Neural cell (in vitro differentiated cells): ENCODE measurements around the gene COPZ1. TPM values are rescaled to one million over a fixed set of nuclear protein-coding genes. Genes with fewer than 3 reads are reported as not detected.
"Not testable (repeated sequence)": the region's sequence is repeated elsewhere in the genome, so short reads cannot be mapped to it uniquely, and the experiment has no call there.

Experiments used
- H2AFZ ChIP-seq: fragments of 200-600, 300-800 bp; sonication (generic), shearing (Covaris generic); 2 replicates; pipeline ENCODE4 v1.6.0; 2014; ENCODE audit warnings: low read depth, mild to moderate bottlenecking, antibody characterized with exemption, low read length, moderate library complexity
- H3F3A ChIP-seq: fragments of 200-600 bp; shearing (Covaris generic); 2 replicates; pipeline ENCODE4 v1.6.1; 2016; ENCODE audit warnings: mild to moderate bottlenecking, moderate library complexity, mixed read lengths, antibody characterized with exemption, low read length; ENCODE audit not compliant: insufficient read depth, poor library complexity, severe bottlenecking
- H3K27ac ChIP-seq: fragments of 200-600, 300-800 bp; sonication (generic), shearing (Covaris generic); 2 replicates; pipeline ENCODE4 v1.5.1; 2014; ENCODE audit warnings: mild to moderate bottlenecking, low read length, moderate library complexity
- H3K27me3 ChIP-seq: fragments of 300-800, 200-600 bp; sonication (generic), shearing (Covaris generic); 2 replicates; pipeline ENCODE4 v1.6.0; 2014; ENCODE audit warnings: mild to moderate bottlenecking, low read depth, low read length, moderate library complexity; ENCODE audit not compliant: insufficient read depth
- H3K36me3 ChIP-seq: fragments of 300-800, 200-600 bp; sonication (generic), shearing (Covaris generic); 2 replicates; pipeline ENCODE4 v1.5.1; 2014; ENCODE audit warnings: mild to moderate bottlenecking, antibody characterized with exemption, low read length, moderate library complexity; ENCODE audit not compliant: insufficient read depth
- H3K4me2 ChIP-seq: fragments of 300-800, 200-600 bp; sonication (generic), shearing (Covaris generic); 2 replicates; pipeline ENCODE4 v1.6.0; 2014; ENCODE audit warnings: mild to moderate bottlenecking, low read length
- H3K4me3 ChIP-seq: fragments of 300-800, 200-600 bp; sonication (generic), shearing (Covaris generic); 2 replicates; pipeline ENCODE4 v1.5.1; 2014; ENCODE audit warnings: mild to moderate bottlenecking, low read length, moderate library complexity
- H3K79me2 ChIP-seq: fragments of 200-600 bp; shearing (Covaris generic); replicated peaks from 2 replicates; pipeline ENCODE4 v1.6.0; 2014; ENCODE audit warnings: mild to moderate bottlenecking, low read length, moderate library complexity; ENCODE audit not compliant: insufficient read depth
- H3K9ac ChIP-seq: fragments of 300-800, 200-600 bp; sonication (generic), shearing (Covaris generic); 2 replicates; pipeline ENCODE4 v1.6.1; 2016; ENCODE audit warnings: mild to moderate bottlenecking, low read length, mixed read lengths
- H3K9me2 ChIP-seq: fragments of 200-600 bp; shearing (Covaris generic); 2 replicates; pipeline ENCODE4 v1.6.1; 2016; ENCODE audit warnings: mild to moderate bottlenecking, low read length, mixed read lengths; ENCODE audit not compliant: insufficient read depth
- H3K9me3 ChIP-seq: fragments of 200-600, 300-800 bp; sonication (generic), shearing (Covaris generic); 2 replicates; pipeline ENCODE4 v1.6.1; 2016; ENCODE audit warnings: mild to moderate bottlenecking, mixed run types, low read length, moderate library complexity, mixed read lengths
- H4K20me1 ChIP-seq: fragments of 200-600 bp; shearing (Covaris generic); 2 replicates; pipeline ENCODE4 v1.6.1; 2016; ENCODE audit warnings: mild to moderate bottlenecking, mixed run types; ENCODE audit not compliant: insufficient read depth
- EP300 ChIP-seq: fragments of 450-650 bp; conservative IDR thresholded peaks from 2 replicates; pipeline ENCODE4 v1.6.1; 2014; ENCODE audit warnings: antibody characterized with exemption, mild to moderate bottlenecking, moderate library complexity; ENCODE audit not compliant: poor library complexity, severe bottlenecking
- EZH2 ChIP-seq: fragments of 200-600, 300-800 bp; shearing (Covaris generic), sonication (generic); IDR thresholded peaks from 2 replicates; pipeline ENCODE4 v1.6.1; 2014; ENCODE audit warnings: antibody characterized with exemption, low read length, borderline replicate concordance, mild to moderate bottlenecking; ENCODE audit not compliant: insufficient read depth, poor library complexity, severe bottlenecking
- MXI1 ChIP-seq: fragments of 450-650 bp; conservative IDR thresholded peaks from 2 replicates; pipeline ENCODE4 v1.6.1; 2014; ENCODE audit warnings: antibody characterized with exemption, mild to moderate bottlenecking; ENCODE audit not compliant: poor library complexity, severe bottlenecking
- POLR2AphosphoS5 ChIP-seq: IDR thresholded peaks from 2 replicates; pipeline ENCODE4 v1.6.1; 2012
- REST ChIP-seq: IDR thresholded peaks from 2 replicates; pipeline ENCODE4 v1.6.1; 2012; ENCODE audit warnings: borderline replicate concordance
- SMC3 ChIP-seq: fragments of 450-650 bp; conservative IDR thresholded peaks from 2 replicates; pipeline ENCODE4 v1.6.1; 2014; ENCODE audit warnings: antibody characterized with exemption, mild to moderate bottlenecking, moderate library complexity; ENCODE audit not compliant: poor library complexity
- TAF1 ChIP-seq: IDR thresholded peaks from 2 replicates; pipeline ENCODE4 v1.6.1; 2012; ENCODE audit warnings: low read depth
- polyA plus RNA-seq: library from polyadenylated mRNA; depleted of rRNA; stranded (reverse); fragments of >200 nt; gene quantifications from 2 replicates; pipeline ENCODE4 v1.2.3, GENCODE V29; 2014
- TF ChIP-seq, protein P1 (sequence below): fragments of 450-650 bp; IDR thresholded peaks from 2 replicates; pipeline ENCODE4 v1.5.1; 2014; ENCODE audit warnings: antibody characterized with exemption, mild to moderate bottlenecking, moderate library complexity; ENCODE audit not compliant: poor library complexity, severe bottlenecking

Gene COPZ1
- polyA plus RNA-seq, 1 donor from 2014 or later: 192 TPM

GRCh38 chr12:54352891-54353874 is 28.3 kb downstream of the COPZ1 start:
- no peaks in the 10 kb centered on the region for H3K36me3 ChIP-seq
- H3K4me2 ChIP-seq: peak overlapping the region; percentile 98
- H2AFZ ChIP-seq: no peak overlapping the region
- H3K9ac ChIP-seq: peak overlapping the region; percentile 88
- no peaks in the 10 kb centered on the region for H3K9me3 ChIP-seq
- H3F3A ChIP-seq: peaks cover 3% of the 10 kb centered on the region
- H3K27ac ChIP-seq: peak overlapping the region; percentile 99
- H4K20me1 ChIP-seq: no peaks in the 10 kb centered on the region
- no peaks in the 10 kb centered on the region for H3K9me2 ChIP-seq
- peak overlapping the region; percentile 64 for H3K4me3 ChIP-seq
- H3K79me2 ChIP-seq: peaks cover 14% of the 10 kb centered on the region
- TF ChIP-seq EZH2 (no peak), TAF1 (peak; percentile 21)
- H3K27me3 ChIP-seq: no peaks in the 10 kb centered on the region

DNA sequence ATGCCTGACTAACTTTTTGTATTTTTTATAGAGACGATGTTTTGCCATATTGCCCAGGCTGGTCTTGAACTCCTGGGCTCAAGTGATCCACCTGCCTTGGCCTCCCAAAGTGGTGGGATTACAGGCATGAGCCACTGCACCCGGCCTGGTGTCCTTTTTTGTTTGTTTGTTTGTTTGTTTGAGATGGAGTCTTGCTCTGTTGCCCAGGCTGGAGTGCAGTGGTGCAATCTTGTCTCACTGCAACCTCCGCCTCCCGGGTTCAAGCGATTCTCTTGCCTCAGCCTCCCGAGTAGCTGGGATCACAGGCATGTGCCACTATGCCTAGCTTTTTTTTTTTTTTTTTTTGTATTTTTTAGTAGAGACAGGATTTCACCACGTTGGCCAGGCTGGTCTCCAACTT is 29.3 kb downstream of the COPZ1 start:
- not testable (repeated sequence) for H3K9me2 ChIP-seq, H2AFZ ChIP-seq, H4K20me1 ChIP-seq, H3K4me3 ChIP-seq, H3K27ac ChIP-seq, H3F3A ChIP-seq, H3K9me3 ChIP-seq, H3K36me3 ChIP-seq, H3K27me3 ChIP-seq, H3K4me2 ChIP-seq
- Histone ChIP-seq H3K79me2 (peaks cover 17% of the 10 kb centered on the region), H3K9ac (peak overlapping the region; percentile 88)

DNA sequence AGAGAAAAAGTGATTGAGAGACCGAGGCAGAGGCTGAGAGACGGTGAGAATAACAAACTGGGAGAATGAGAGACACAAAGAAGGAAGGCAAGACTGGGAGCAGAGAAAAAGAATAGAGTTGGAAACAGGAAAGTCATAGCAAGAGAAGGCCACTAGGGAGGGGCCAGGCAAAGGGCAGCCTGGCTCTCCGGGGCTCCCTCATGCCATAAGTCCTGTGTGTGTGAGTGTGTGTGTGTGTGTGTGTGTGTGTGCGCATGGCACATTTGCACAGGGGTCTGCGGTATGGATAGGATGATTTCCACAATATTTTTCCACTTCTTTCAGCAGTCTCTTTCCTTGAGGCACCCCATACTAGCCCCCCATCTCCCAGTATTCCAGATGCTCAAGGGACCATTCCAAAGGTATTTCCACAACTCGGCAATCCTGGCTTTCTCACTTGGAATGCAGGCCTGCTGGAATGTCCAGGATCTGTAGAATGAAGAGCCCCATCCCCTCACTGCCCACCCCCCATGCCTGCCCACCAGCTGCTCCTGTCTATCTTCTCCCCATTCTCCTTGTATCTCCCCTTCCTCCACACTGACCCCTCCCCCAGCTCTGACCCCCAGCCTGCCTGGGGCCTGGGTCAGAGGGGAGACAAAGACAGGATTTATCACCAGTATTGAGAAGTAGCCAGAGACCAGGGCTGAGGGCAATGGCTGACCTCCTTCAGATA is 30.3 kb downstream of the COPZ1 start:
- Histone ChIP-seq H3K9me3 (no peaks in the 10 kb centered on the region), H3K4me3 (no peak overlapping the region), H3K9me2 (no peaks in the 10 kb centered on the region), H3F3A (peaks cover 5% of the 10 kb centered on the region), H3K36me3 (no peaks in the 10 kb centered on the region), H3K9ac (no peak overlapping the region), H4K20me1 (no peaks in the 10 kb centered on the region), H2AFZ (no peak overlapping the region), H3K27me3 (no peaks in the 10 kb centered on the region), H3K27ac (peak overlapping the region; percentile 33), H3K79me2 (peaks cover 17% of the 10 kb centered on the region), H3K4me2 (no peak overlapping the region)
- TF ChIP-seq SMC3 (no peak), MXI1 (no peak), TAF1 (no peak), REST (no peak), POLR2AphosphoS5 (no peak), EP300 (no peak)
- TF ChIP-seq, protein P1, sequence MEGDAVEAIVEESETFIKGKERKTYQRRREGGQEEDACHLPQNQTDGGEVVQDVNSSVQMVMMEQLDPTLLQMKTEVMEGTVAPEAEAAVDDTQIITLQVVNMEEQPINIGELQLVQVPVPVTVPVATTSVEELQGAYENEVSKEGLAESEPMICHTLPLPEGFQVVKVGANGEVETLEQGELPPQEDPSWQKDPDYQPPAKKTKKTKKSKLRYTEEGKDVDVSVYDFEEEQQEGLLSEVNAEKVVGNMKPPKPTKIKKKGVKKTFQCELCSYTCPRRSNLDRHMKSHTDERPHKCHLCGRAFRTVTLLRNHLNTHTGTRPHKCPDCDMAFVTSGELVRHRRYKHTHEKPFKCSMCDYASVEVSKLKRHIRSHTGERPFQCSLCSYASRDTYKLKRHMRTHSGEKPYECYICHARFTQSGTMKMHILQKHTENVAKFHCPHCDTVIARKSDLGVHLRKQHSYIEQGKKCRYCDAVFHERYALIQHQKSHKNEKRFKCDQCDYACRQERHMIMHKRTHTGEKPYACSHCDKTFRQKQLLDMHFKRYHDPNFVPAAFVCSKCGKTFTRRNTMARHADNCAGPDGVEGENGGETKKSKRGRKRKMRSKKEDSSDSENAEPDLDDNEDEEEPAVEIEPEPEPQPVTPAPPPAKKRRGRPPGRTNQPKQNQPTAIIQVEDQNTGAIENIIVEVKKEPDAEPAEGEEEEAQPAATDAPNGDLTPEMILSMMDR: no peak
